Measurements from ENCODE around the gene SYN1. TPM values are rescaled to one million over a fixed set of nuclear protein-coding genes. Genes with fewer than 3 reads are reported as not detected.

Gene SYN1
- polyA plus RNA-seq, 1 donor (not counting 4 experiments of a cell fraction or from before 2014, with no cell fraction given): 0.07 TPM

DNA sequence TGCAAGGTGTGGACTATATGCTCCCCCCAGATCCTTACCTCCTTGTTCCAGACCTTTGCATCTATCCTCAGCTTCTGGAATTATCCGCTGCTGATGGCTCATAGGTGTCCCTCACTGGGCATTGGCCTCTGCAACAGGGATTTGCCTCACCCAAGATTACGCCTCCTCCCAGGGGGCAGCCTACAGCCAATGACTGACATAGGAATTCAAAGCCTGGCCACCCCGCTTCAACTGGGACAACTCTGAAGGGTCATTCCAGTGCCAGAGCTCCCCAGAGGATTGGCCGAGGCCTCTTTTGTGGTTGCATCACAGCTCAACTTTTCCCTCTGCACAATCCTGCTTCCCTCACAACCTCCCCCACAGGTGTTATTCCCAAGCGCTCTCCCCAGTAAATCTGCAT, 5.0 kb downstream of the SYN1 start:
- no peaks in the 10 kb centered on the region for H3K36me3 ChIP-seq (ENCODE audit: control insufficient read depth in 2 of 2, extremely low read depth in 1 of 2, insufficient read depth in 2 of 2, low read length in 2 of 2)
- no peaks in the 10 kb centered on the region for H3K9me3 ChIP-seq (ENCODE audit: control insufficient read depth, low read depth, low read length)
- no peaks in the 10 kb centered on the region for H3K79me2 ChIP-seq (ENCODE audit: control insufficient read depth, insufficient read depth, low read length)
- DNase-seq (ENCODE audit: low read depth, low spot score) (no peak), FAIRE-seq (no peak)
- H3K4me2 ChIP-seq (ENCODE audit: control insufficient read depth, extremely low read depth, insufficient read depth, low read depth, low read length): no peak overlapping the region
- no peak overlapping the region for H3K4me3 ChIP-seq (ENCODE audit: control insufficient read depth in 2 of 3, extremely low read depth in 1 of 3, insufficient read depth in 2 of 3, low read depth in 1 of 3, low read length in 3 of 3)
- H3K4me1 ChIP-seq (ENCODE audit: control insufficient read depth, extremely low read depth, insufficient read depth, low read length): no peaks in the 10 kb centered on the region
- no peaks in the 10 kb centered on the region for H4K20me1 ChIP-seq (ENCODE audit: control insufficient read depth, extremely low read depth, insufficient read depth, low read length)
- no peak overlapping the region for H2AFZ ChIP-seq (ENCODE audit: control insufficient read depth, low read length)
- no peaks in the 10 kb centered on the region for H3K9me1 ChIP-seq (ENCODE audit: control insufficient read depth, extremely low read depth, insufficient read depth, low read length)
- dilution Hi-C loops (cut with MboI; ENCODE audit: extremely low pct_ligation_motif_present, low sequenced_read_pairs): no loop called here
- TF ChIP-seq, protein P1, sequence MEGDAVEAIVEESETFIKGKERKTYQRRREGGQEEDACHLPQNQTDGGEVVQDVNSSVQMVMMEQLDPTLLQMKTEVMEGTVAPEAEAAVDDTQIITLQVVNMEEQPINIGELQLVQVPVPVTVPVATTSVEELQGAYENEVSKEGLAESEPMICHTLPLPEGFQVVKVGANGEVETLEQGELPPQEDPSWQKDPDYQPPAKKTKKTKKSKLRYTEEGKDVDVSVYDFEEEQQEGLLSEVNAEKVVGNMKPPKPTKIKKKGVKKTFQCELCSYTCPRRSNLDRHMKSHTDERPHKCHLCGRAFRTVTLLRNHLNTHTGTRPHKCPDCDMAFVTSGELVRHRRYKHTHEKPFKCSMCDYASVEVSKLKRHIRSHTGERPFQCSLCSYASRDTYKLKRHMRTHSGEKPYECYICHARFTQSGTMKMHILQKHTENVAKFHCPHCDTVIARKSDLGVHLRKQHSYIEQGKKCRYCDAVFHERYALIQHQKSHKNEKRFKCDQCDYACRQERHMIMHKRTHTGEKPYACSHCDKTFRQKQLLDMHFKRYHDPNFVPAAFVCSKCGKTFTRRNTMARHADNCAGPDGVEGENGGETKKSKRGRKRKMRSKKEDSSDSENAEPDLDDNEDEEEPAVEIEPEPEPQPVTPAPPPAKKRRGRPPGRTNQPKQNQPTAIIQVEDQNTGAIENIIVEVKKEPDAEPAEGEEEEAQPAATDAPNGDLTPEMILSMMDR (optimal IDR thresholded peaks at IDR 0.05 in 1 of 3, IDR thresholded peaks at IDR 0.05 in 1 of 3, conservative IDR thresholded peaks at IDR 0.05 in 1 of 3; ENCODE audit: extremely low read depth in 1 of 3, insufficient read depth in 2 of 3, low read length in 3 of 3): no peak
- no peak for TF ChIP-seq EZH2 (IDR thresholded peaks at IDR 0.05; ENCODE audit: low read length)
- H3K27me3 ChIP-seq (ENCODE audit: control insufficient read depth, extremely low read depth, insufficient read depth, low read length): no peaks in the 10 kb centered on the region
- H3K27ac ChIP-seq (ENCODE audit: control insufficient read depth, insufficient read depth, low read length): no peak overlapping the region
- H3K9ac ChIP-seq (ENCODE audit: control insufficient read depth, extremely low read depth, insufficient read depth, low read length): no peak overlapping the region

DNA sequence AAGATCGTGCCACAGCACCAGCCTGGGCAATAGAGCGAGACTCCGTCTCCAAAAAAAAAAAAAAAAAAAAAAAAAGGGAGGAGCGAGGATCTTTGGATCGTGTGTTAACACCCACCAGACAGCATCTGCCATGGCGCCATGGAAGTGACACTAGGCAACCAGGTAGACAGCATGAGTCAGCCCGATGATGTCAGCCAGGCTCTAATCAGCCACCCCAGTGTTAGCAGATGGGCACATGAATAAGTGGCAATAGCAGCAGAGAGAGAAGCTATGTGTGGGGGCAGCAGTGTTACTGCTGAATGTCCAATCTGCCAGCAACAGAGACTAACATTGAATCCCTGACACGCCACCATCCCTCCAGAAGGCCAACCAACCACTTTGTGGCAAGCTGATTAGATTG, 6.6 kb downstream of the SYN1 start:
- Histone ChIP-seq H3K4me3 (ENCODE audit: control insufficient read depth in 2 of 3, extremely low read depth in 1 of 3, insufficient read depth in 2 of 3, low read depth in 1 of 3, low read length in 3 of 3) (no peak overlapping the region), H3K79me2 (ENCODE audit: control insufficient read depth, insufficient read depth, low read length) (no peaks in the 10 kb centered on the region), H3K36me3 (ENCODE audit: control insufficient read depth in 2 of 2, extremely low read depth in 1 of 2, insufficient read depth in 2 of 2, low read length in 2 of 2) (no peaks in the 10 kb centered on the region), H3K4me1 (ENCODE audit: control insufficient read depth, extremely low read depth, insufficient read depth, low read length) (no peaks in the 10 kb centered on the region), H4K20me1 (ENCODE audit: control insufficient read depth, extremely low read depth, insufficient read depth, low read length) (no peaks in the 10 kb centered on the region), H3K27ac (ENCODE audit: control insufficient read depth, insufficient read depth, low read length) (no peak overlapping the region), H3K27me3 (ENCODE audit: control insufficient read depth, extremely low read depth, insufficient read depth, low read length) (no peaks in the 10 kb centered on the region), H3K9me1 (ENCODE audit: control insufficient read depth, extremely low read depth, insufficient read depth, low read length) (no peaks in the 10 kb centered on the region), H2AFZ (ENCODE audit: control insufficient read depth, low read length) (no peak overlapping the region), H3K4me2 (ENCODE audit: control insufficient read depth, extremely low read depth, insufficient read depth, low read depth, low read length) (no peak overlapping the region), H3K9ac (ENCODE audit: control insufficient read depth, extremely low read depth, insufficient read depth, low read length) (no peak overlapping the region), H3K9me3 (ENCODE audit: control insufficient read depth, low read depth, low read length) (no peaks in the 10 kb centered on the region)
- no peak for TF ChIP-seq EZH2 (IDR thresholded peaks at IDR 0.05; ENCODE audit: low read length)
- TF ChIP-seq, protein P1 (optimal IDR thresholded peaks at IDR 0.05 in 1 of 3, IDR thresholded peaks at IDR 0.05 in 1 of 3, conservative IDR thresholded peaks at IDR 0.05 in 1 of 3; ENCODE audit: extremely low read depth in 1 of 3, insufficient read depth in 2 of 3, low read length in 3 of 3): no peak
- DNase-seq (ENCODE audit: low read depth, low spot score) (no peak), FAIRE-seq (no peak)
- dilution Hi-C loops (cut with MboI; ENCODE audit: extremely low pct_ligation_motif_present, low sequenced_read_pairs): no loop called here
